Mucosa of rectum (tissue), 2 donors: ENCODE data around the gene KIAA1549.
"Not testable (repeated sequence)": the region's sequence is repeated elsewhere in the genome, so short reads cannot be mapped to it uniquely, and the experiment has no call there.

Experiments used
- H3K27ac ChIP-seq, 2 donors: one replicate each; pipeline ENCODE4 v1.7.0; 2013; ENCODE audit warnings: inconsistent platforms in 2 of 2, low read depth in 2 of 2, low read length in 2 of 2
- H3K27me3 ChIP-seq, 2 donors: one replicate each; pipeline ENCODE4 v1.7.0; 2013; ENCODE audit warnings: low read length in 2 of 2; ENCODE audit not compliant: control insufficient read depth in 2 of 2, insufficient read depth in 2 of 2
- H3K36me3 ChIP-seq, 2 donors: one replicate each; pipeline ENCODE4 v1.7.0; 2013; ENCODE audit warnings: low read length in 2 of 2; ENCODE audit not compliant: control insufficient read depth in 2 of 2, insufficient read depth in 2 of 2
- H3K4me1 ChIP-seq, 2 donors: one replicate each; pipeline ENCODE4 v1.7.0; 2013; ENCODE audit warnings: low read length in 2 of 2, mild to moderate bottlenecking in 1 of 2; ENCODE audit not compliant: control insufficient read depth in 2 of 2, insufficient read depth in 2 of 2
- H3K4me3 ChIP-seq, 2 donors: one replicate each; pipeline ENCODE4 v1.7.0; 2013; ENCODE audit warnings: low read length in 2 of 2
- H3K9ac ChIP-seq, 2 donors: one replicate each; pipeline ENCODE4 v1.7.0; 2013; ENCODE audit warnings: low read length in 2 of 2, low read depth in 1 of 2, mild to moderate bottlenecking in 1 of 2
- H3K9me3 ChIP-seq, 2 donors: one replicate each; pipeline ENCODE4 v1.7.0; 2013; ENCODE audit warnings: low read length in 2 of 2; ENCODE audit not compliant: control insufficient read depth in 2 of 2
- donor health status: healthy.
- donor health status: Normal muscosa, but diverticular disease.

Gene KIAA1549

DNA sequence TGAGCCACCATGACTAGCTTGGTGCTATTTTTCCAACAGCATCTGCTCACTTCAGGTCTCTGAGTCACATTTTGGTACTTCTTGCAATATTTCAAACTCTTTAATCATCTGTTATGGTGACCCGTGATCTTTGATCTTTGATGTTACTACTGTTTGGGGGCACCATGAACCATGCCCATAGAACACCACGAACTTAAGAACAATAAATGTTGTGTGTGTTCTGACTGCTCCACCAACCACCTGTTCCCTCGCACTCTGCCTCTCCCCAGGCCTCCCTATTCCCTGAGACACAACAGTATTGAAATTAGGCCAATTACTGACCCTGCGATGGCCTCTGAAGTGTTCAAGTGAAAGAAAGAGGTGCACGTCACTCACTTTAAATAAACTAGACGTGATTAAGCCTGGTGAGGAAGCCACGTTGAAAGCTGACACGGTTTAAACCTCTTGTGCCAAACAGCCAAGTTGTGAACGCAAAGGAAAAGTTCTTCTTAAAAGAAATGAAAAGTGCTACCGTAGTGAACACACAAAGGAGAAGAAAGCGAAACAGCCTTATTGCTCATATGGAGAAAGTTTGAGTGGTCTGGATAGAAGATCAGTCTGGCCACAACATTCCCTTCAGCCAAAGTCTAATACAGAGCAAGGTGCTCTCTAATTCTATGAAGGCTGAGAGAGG, 156.0 kb downstream of the KIAA1549 start:
- Histone ChIP-seq H3K27ac (no peak overlapping the region), H3K4me3 (no peak overlapping the region), H3K4me1 (no peaks in the 10 kb centered on the region), H3K9ac (no peak overlapping the region), H3K27me3 (no peaks in the 10 kb centered on the region), H3K36me3 (no peaks in the 10 kb centered on the region), H3K9me3 (no peaks in the 10 kb centered on the region)

- Histone ChIP-seq H3K27ac (no peak overlapping the region), H3K4me1 (no peaks in the 10 kb centered on the region), H3K27me3 (no peaks in the 10 kb centered on the region), H3K4me3 (no peak overlapping the region), H3K9me3 (no peaks in the 10 kb centered on the region), H3K36me3 (no peaks in the 10 kb centered on the region), H3K9ac (no peak overlapping the region)
These were observed 158.2 kb downstream of the KIAA1549 start for GRCh38 chr7:138822867-138823535.

GRCh38 chr7:138821912-138822311, 159.3 kb downstream of the KIAA1549 start:
- Histone ChIP-seq H3K4me1 (no peaks in the 10 kb centered on the region), H3K36me3 (no peaks in the 10 kb centered on the region), H3K4me3 (no peak overlapping the region), H3K27ac (no peak overlapping the region), H3K9me3 (no peaks in the 10 kb centered on the region), H3K9ac (no peak overlapping the region), H3K27me3 (no peaks in the 10 kb centered on the region)

DNA sequence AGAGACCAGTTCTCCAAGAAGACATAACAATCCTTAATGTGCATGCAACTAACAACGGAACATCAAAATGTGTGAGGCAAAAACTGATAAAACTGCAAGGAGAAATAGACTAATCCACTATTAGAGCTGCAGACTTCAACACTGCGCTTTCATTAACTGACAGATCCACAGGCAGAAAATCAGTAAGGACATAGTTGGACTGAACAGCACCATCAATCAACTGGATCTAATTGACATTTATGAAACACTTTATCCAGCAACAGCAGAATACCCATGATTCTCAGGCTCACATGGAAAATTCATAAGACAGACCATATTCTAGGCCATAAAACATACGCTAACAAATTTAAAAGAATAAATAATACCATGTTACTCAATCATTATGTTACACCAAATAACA, 161.6 kb downstream of the KIAA1549 start:
- Histone ChIP-seq H3K36me3 (no peaks in the 10 kb centered on the region), H3K9me3 (no peaks in the 10 kb centered on the region), H3K4me1 (no peaks in the 10 kb centered on the region), H3K4me3 (no peak overlapping the region), H3K27ac (no peak overlapping the region), H3K9ac (no peak overlapping the region), H3K27me3 (no peaks in the 10 kb centered on the region)

DNA sequence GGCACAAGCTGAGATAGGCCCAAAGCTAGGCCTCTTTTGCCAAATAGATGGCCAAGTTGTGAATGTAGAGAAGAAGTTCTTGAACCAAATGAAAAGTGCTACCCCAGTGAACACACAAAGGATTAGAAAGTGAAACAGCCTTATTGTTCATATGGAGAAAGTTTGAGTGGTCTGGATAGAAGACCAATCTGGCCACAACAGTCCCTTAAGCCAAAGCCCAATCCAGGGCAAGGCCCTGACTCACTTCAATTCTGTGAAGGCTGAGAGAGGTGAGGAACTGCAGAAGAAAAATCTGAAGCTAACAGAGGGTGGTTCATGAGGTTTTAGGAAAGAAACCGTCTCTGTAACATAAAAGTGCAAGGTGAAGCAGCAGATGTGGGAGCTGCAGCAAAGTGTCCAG, 164.5 kb downstream of the KIAA1549 start:
- Histone ChIP-seq H3K4me1 (no peaks in the 10 kb centered on the region), H3K9ac (no peak overlapping the region), H3K27ac (no peak overlapping the region), H3K9me3 (no peaks in the 10 kb centered on the region), H3K4me3 (no peak overlapping the region), H3K36me3 (no peaks in the 10 kb centered on the region), H3K27me3 (no peaks in the 10 kb centered on the region)

GRCh38 chr7:138814816-138815332, 166.3 kb downstream of the KIAA1549 start:
- Histone ChIP-seq H3K27me3 (no peaks in the 10 kb centered on the region), H3K9me3 (no peaks in the 10 kb centered on the region), H3K4me1 (no peaks in the 10 kb centered on the region), H3K36me3 (no peaks in the 10 kb centered on the region), H3K27ac (no peak overlapping the region), H3K9ac (no peak overlapping the region), H3K4me3 (no peak overlapping the region)

- Histone ChIP-seq H3K4me1 (no peaks in the 10 kb centered on the region), H3K27ac (no peak overlapping the region), H3K36me3 (no peaks in the 10 kb centered on the region), H3K9ac (no peak overlapping the region), H3K4me3 (no peak overlapping the region), H3K9me3 (no peaks in the 10 kb centered on the region), H3K27me3 (no peaks in the 10 kb centered on the region)
These were observed 167.2 kb downstream of the KIAA1549 start for GRCh38 chr7:138813945-138814344.

DNA sequence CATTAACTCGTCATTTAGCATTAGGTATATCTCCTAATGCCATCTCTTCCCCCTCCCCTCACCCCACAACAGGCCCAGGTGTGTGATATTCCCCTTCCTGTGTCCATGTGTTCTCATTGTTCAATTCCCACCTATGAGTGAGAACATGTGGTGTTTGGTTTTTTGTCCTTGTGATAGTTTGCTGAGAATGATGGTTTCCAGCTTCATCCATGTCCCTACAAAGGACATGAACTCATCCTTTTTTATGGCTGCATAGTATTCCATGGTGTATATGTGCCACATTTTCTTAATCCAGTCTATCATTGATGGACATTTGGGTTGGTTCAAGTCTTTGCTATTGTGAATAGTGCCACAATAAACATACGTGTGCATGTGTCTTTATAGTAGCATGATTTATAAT, 169.9 kb downstream of the KIAA1549 start:
- H3K27me3 ChIP-seq, H3K4me1 ChIP-seq, H3K9me3 ChIP-seq, H3K36me3 ChIP-seq, H3K4me3 ChIP-seq, H3K9ac ChIP-seq, H3K27ac ChIP-seq: not testable (repeated sequence)

DNA sequence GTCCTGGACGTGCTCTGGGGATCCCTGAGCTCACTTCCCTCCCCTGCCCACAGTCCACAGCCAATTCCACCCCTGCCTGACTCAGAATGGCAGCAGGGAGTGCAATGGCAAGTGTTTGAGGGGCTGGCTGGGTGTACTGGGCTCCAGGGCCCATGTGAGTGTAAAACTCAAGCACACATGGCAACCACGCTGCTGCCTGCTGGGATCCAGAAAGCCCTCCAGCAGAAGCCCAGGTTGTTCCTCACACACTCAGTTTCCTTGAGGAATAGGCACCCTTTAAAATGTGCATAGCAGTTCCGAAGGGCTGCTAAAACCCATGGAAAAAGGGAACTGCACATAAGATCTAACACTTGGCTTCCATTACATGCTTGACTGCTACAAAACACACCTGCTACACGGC, 171.8 kb downstream of the KIAA1549 start:
- H3K27me3 ChIP-seq = no peaks in the 10 kb centered on the region
- no peak overlapping the region for H3K9ac ChIP-seq
- no peak overlapping the region for H3K27ac ChIP-seq
- H3K4me1 ChIP-seq = no peaks in the 10 kb centered on the region
- no peak overlapping the region for H3K4me3 ChIP-seq
- H3K9me3 ChIP-seq = no peaks in the 10 kb centered on the region
- no peaks in the 10 kb centered on the region for H3K36me3 ChIP-seq

DNA sequence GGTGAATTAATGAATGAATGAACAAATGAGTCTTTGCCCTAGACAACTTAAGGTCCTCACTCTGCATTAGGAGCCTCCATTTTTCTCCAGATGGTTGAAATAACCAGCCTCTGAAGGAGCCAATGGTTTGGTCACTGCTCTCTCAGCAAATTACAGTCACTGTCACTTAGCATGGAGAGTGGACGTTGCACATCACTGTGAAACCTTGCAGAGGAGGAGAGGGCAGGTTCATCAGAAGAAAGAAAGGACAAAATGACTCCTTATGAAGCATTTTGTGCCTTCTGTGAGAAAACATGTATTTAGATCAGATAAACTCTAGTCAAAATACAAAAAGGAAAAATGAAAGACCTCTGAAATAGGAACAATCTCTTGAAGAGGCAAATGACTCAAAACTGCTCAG, 176.6 kb downstream of the KIAA1549 start:
- no peaks in the 10 kb centered on the region for H3K36me3 ChIP-seq
- no peak overlapping the region for H3K9ac ChIP-seq
- H3K27me3 ChIP-seq = no peaks in the 10 kb centered on the region
- no peaks in the 10 kb centered on the region for H3K9me3 ChIP-seq
- no peak overlapping the region for H3K4me3 ChIP-seq
- H3K4me1 ChIP-seq = no peaks in the 10 kb centered on the region
- no peak overlapping the region for H3K27ac ChIP-seq
